GM12891 (cell line): ENCODE measurements around the gene EFHC2.

Experiments
- POLR2A ChIP-seq: IDR thresholded peaks from 2 replicates; pipeline ENCODE4 v1.6.1; 2011; ENCODE audit warnings: low read depth, low read length, control low read depth
- POLR2AphosphoS5 ChIP-seq: IDR thresholded peaks from 2 replicates; pipeline ENCODE4 v1.6.1; 2011; ENCODE audit warnings: low read depth, low read length, control low read depth
- POU2F2 ChIP-seq: IDR thresholded peaks from 2 replicates; pipeline ENCODE4 v1.6.1; 2011; ENCODE audit warnings: low read depth, mild to moderate bottlenecking, control low read depth, low read length, moderate library complexity

- TF ChIP-seq POLR2AphosphoS5, result no peak
- TF ChIP-seq POLR2A, result no peak
- TF ChIP-seq POU2F2, result no peak
These were observed 51.9 kb downstream of the EFHC2 start for GRCh38 chrX:44291468-44292092.
